Activated CD4-positive, alpha-beta T cell treated with anti-CD3 and anti-CD28 coated beads, Interleukin-2, amount 10 ng/mL, durations not matched to agents 7 days and 5 days (primary cell): ENCODE results near the gene DUSP12. TPM values are rescaled to one million over a fixed set of nuclear protein-coding genes. Genes with fewer than 3 reads are reported as not detected.

Experiments used
- CTCF ChIA-PET: fragments of 350-600 bp; sonication (Branson Sonifier 250); formaldehyde crosslinking; loops from one replicate; lab custom pipeline; 2021; ENCODE audit warnings: antibody characterized with exemption; lab: Charles Lee
- POLR2A ChIA-PET: fragments of 350-600 bp; sonication (Branson Sonifier 250); formaldehyde crosslinking; loops from one replicate; lab custom pipeline; 2021; ENCODE audit warnings: antibody characterized with exemption; lab: Charles Lee
- DNase-seq: peaks from one replicate; pipeline ENCODE4 v3.0.0-alpha.2; 2020
- H3K27ac Mint-ChIP-seq: one replicate; pipeline ENCODE4 v1.8.0; 2021; ENCODE audit warnings: mild to moderate bottlenecking, moderate library complexity, mixed read lengths
- H3K27me3 Mint-ChIP-seq: one replicate; pipeline ENCODE4 v1.8.0; 2021; ENCODE audit warnings: mixed read lengths
- H3K36me3 Mint-ChIP-seq: one replicate; pipeline ENCODE4 v1.8.0; 2021; ENCODE audit warnings: low read depth, mixed read lengths
- H3K4me1 Mint-ChIP-seq: one replicate; pipeline ENCODE4 v1.8.0; 2021; ENCODE audit warnings: mixed read lengths
- H3K4me3 Mint-ChIP-seq: one replicate; pipeline ENCODE4 v1.8.0; 2021; ENCODE audit warnings: mild to moderate bottlenecking, moderate library complexity, mixed read lengths
- H3K9me3 Mint-ChIP-seq: one replicate; pipeline ENCODE4 v1.8.0; 2021; ENCODE audit warnings: mixed read lengths
- total RNA-seq, 2 experiments: library from RNA; stranded (reverse); gene quantifications; one replicate each; pipeline ENCODE4 v1.2.3, GENCODE V29; 2021

The DUSP12 gene, protein sequence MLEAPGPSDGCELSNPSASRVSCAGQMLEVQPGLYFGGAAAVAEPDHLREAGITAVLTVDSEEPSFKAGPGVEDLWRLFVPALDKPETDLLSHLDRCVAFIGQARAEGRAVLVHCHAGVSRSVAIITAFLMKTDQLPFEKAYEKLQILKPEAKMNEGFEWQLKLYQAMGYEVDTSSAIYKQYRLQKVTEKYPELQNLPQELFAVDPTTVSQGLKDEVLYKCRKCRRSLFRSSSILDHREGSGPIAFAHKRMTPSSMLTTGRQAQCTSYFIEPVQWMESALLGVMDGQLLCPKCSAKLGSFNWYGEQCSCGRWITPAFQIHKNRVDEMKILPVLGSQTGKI
- total RNA-seq, result 10 to 100 TPM; 21.6 TPM

DNA sequence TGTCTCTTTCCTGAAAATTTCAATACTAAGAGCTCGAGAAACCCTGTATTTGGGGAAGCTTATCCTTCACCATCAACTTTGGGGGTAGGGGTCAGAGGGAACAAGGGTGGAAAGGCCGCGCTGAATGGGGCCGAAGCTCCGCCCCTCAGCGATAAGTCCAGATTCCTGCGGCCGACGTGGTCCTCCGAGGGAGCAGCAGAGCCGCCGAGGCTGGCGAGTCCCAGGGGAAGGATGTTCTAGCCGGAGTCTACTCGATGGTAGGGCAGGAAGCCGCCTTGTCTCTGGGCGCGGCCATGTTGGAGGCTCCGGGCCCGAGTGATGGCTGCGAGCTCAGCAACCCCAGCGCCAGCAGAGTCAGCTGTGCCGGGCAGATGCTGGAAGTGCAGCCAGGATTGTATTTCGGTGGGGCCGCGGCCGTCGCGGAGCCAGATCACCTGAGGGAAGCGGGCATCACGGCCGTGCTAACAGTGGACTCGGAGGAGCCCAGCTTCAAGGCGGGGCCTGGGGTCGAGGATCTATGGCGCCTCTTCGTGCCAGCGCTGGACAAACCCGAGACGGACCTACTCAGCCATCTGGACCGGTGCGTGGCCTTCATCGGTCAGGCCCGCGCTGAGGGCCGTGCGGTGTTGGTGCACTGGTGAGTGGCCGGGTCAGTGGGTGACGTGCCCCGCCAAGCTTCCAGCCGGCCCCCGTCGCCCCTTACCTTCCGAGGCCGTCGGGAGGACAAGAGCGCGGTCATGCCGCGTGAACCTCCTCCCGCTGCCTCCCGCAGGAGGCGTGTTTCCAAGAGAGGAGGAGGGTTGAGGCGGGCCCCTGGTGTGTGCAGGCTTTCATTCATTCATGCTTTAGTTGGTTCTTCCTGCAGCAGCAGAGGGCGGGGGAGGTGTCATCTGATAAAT, at the start of gene DUSP12:
Gene DUSP12, plus strand, starts transcription at position 278 of the 899 bp plus-strand sequence. Its CDS starts 16 bp downstream, at position 294.
- Mint-ChIP-seq H3K36me3 (peaks cover 36% of the 10 kb centered on the region), H3K27ac (peak within 1 kb of the TSS; percentile 98), H3K4me3 (peak within 1 kb of the TSS; percentile 98), H3K27me3 (peaks cover 9% of the 10 kb centered on the region), H3K9me3 (peaks cover 7% of the 10 kb centered on the region), H3K4me1 (peaks cover 46% of the 10 kb centered on the region)
- peak; percentile 89 for DNase-seq
- POLR2A ChIA-PET, result no interaction called here
- CTCF ChIA-PET, result interaction anchor here (0.6 to 2.3 kb wide), 13 partner anchors 8 to 524 kb away, joined by 3 to 11 read pairs (median 4); partner anchors contain the start of genes OLFML2B and TOMM40L

DNA sequence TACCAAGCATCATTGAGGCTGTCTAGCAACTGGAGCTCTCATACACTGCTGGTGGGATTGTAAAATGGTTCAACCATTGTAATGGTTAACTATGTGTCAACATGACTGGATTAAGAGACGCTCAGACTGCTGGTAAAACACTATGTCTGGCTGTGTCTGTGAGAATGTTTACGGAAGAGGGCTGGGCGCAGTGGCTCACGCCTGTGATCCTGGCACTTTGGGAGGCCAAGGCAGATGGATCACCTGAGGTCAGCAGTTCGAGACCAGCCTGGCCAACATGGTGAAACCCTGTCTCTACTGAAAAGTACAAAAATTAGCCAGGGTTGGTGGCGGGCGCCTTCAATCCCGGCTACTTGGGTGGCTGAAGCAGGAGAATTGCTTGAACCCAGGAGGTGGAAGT, 47.3 kb upstream of the DUSP12 start:
- Mint-ChIP-seq H3K36me3 (no peaks in the 10 kb centered on the region), H3K4me1 (no peaks in the 10 kb centered on the region), H3K4me3 (no peak overlapping the region), H3K27ac (no peak overlapping the region), H3K27me3 (peaks cover 30% of the 10 kb centered on the region), H3K9me3 (no peaks in the 10 kb centered on the region)
- no peak for DNase-seq
- ChIA-PET POLR2A (interaction anchor here (0.6 to 0.7 kb wide), 2 partner anchors 37 to 221 kb away, joined by 3 read pairs; no protein-coding TSS in a partner anchor), CTCF (interaction anchor here (1.1 kb wide), 1 partner anchor 35 kb away, joined by 3 read pairs; no protein-coding TSS in a partner anchor)

DNA sequence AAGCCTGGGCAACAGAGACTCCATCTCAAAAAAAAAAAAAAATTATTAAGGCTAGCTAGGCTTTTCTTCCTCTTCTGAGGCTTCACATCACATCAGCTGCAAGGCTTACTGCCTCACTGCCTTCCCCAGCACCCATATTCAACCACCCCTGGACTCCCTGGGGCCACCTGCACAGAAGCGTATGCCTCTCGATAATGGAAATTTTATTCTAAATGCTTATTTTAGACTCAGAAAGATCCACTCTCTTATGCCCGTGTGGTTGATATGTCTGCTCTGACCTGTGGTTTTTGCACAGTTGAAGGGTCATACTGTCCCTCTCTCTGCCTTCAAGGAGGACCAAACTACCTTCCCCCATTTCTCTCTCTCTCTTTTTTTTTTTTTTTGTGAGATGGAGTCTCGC, 44.0 kb upstream of the DUSP12 start:
- no peak for DNase-seq
- no peaks in the 10 kb centered on the region for H3K4me1 Mint-ChIP-seq
- ChIA-PET POLR2A (no interaction called here), CTCF (interaction anchor here (0.6 kb wide), 1 partner anchor 10 kb away, joined by 3 read pairs; no protein-coding TSS in a partner anchor)
- H3K9me3 Mint-ChIP-seq, result no peaks in the 10 kb centered on the region
- peaks cover 22% of the 10 kb centered on the region for H3K27me3 Mint-ChIP-seq
- H3K4me3 Mint-ChIP-seq, result no peak overlapping the region
- H3K27ac Mint-ChIP-seq, result no peak overlapping the region
- H3K36me3 Mint-ChIP-seq, result no peaks in the 10 kb centered on the region

- Mint-ChIP-seq H3K27me3 (peaks cover 22% of the 10 kb centered on the region), H3K4me3 (no peak overlapping the region), H3K9me3 (no peaks in the 10 kb centered on the region), H3K36me3 (no peaks in the 10 kb centered on the region), H3K27ac (no peak overlapping the region), H3K4me1 (no peaks in the 10 kb centered on the region)
- ChIA-PET CTCF (interaction anchor here (1.0 kb wide), 1 partner anchor 10 kb away, joined by 3 read pairs; no protein-coding TSS in a partner anchor), POLR2A (no interaction called here)
- no peak for DNase-seq
These were observed 43.5 kb upstream of the DUSP12 start for GRCh38 chr1:161706113-161706481.

- Mint-ChIP-seq H3K9me3 (no peaks in the 10 kb centered on the region), H3K27me3 (peaks cover 22% of the 10 kb centered on the region), H3K36me3 (no peaks in the 10 kb centered on the region), H3K4me3 (no peak within 1 kb of the TSS), H3K4me1 (no peaks in the 10 kb centered on the region), H3K27ac (no peak within 1 kb of the TSS)
- ChIA-PET CTCF (interaction anchor here (1.0 to 2.5 kb wide), 2 partner anchors 9 to 29 kb away, joined by 3 to 8 read pairs; no protein-coding TSS in a partner anchor), POLR2A (no interaction called here)
- no peak for DNase-seq
These were observed 42.9 kb upstream of the DUSP12 start, which contains the start of gene FCRLA for GRCh38 chr1:161706482-161707347. TSS of gene FCRLA (plus strand) at chr1:161707229. CDS start at chr1:161707265, 36 bp downstream.

- no peak overlapping the region for H3K27ac Mint-ChIP-seq
- H3K27me3 Mint-ChIP-seq, result peaks cover 22% of the 10 kb centered on the region
- H3K4me3 Mint-ChIP-seq, result no peak overlapping the region
- H3K36me3 Mint-ChIP-seq, result no peaks in the 10 kb centered on the region
- DNase-seq, result no peak
- no peaks in the 10 kb centered on the region for H3K9me3 Mint-ChIP-seq
- ChIA-PET POLR2A (no interaction called here), CTCF (interaction anchor here (2.5 kb wide), 1 partner anchor 28 kb away, joined by 8 read pairs; no protein-coding TSS in a partner anchor)
- no peaks in the 10 kb centered on the region for H3K4me1 Mint-ChIP-seq
These were observed 42.1 kb upstream of the DUSP12 start for GRCh38 chr1:161707503-161707902.

- CTCF ChIA-PET, result interaction anchor here (1.2 kb wide), 1 partner anchor 17 kb away, joined by 3 read pairs; no protein-coding TSS in a partner anchor
- no peaks in the 10 kb centered on the region for H3K9me3 Mint-ChIP-seq
- H3K4me1 Mint-ChIP-seq, result no peaks in the 10 kb centered on the region
- no peak for DNase-seq
- no peaks in the 10 kb centered on the region for H3K36me3 Mint-ChIP-seq
- POLR2A ChIA-PET, result no interaction called here
- H3K27me3 Mint-ChIP-seq, result peaks cover 17% of the 10 kb centered on the region
- H3K4me3 Mint-ChIP-seq, result no peak overlapping the region
- H3K27ac Mint-ChIP-seq, result no peak overlapping the region
These were observed 40.2 kb upstream of the DUSP12 start for GRCh38 chr1:161709373-161709772.

- Mint-ChIP-seq H3K4me1 (no peaks in the 10 kb centered on the region), H3K27ac (no peak overlapping the region), H3K4me3 (no peak overlapping the region), H3K36me3 (no peaks in the 10 kb centered on the region), H3K9me3 (no peaks in the 10 kb centered on the region), H3K27me3 (peaks cover 26% of the 10 kb centered on the region)
- DNase-seq, result no peak
- CTCF ChIA-PET, result interaction anchor here (1.8 kb wide), 1 partner anchor 18 kb away, joined by 8 read pairs; no protein-coding TSS in a partner anchor
- POLR2A ChIA-PET, result no interaction called here
These were observed 39.0 kb upstream of the DUSP12 start for GRCh38 chr1:161710560-161710959.

DNA sequence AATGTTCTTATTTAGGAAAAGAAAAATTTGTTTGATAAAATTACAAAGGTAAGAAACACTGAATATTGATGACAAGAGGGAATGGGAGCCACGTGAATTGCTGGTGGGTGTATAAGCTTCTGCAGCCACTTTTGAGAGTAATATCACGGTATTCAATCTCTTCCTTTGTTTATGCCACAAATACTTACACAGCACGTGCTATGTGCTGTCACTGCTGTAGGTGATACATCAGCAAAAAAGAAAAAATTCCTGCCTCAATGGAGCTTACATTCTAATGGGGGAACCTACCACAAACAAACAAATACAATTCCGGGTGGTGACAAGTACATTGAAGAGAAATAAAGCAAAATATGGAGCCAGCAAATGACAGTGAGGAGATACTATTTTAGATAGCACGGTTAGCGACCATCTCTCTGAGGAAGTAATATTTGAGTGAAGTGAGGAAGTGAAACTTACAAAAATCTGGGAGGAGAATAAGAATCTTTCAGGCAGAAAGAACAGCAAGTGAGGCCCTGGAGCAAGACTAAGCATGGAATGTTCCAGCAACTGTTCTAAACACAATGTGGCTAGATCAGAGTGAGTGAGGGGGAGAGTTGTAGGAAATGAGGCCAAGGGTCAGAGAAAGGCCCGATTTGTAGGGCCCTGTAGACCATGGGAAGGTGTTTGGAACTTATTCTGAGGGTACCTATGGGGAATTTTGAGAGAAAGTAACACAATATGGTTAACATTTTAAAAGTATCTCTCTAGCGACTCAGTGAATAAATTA, 30.8 kb upstream of the DUSP12 start:
- H3K27me3 Mint-ChIP-seq, result peaks cover 66% of the 10 kb centered on the region
- H3K9me3 Mint-ChIP-seq, result no peaks in the 10 kb centered on the region
- H3K36me3 Mint-ChIP-seq, result no peaks in the 10 kb centered on the region
- no peak overlapping the region for H3K4me3 Mint-ChIP-seq
- no peak for DNase-seq
- CTCF ChIA-PET, result interaction anchor here (1.0 kb wide), 1 partner anchor 18 kb away, joined by 3 read pairs; no protein-coding TSS in a partner anchor
- no peak overlapping the region for H3K27ac Mint-ChIP-seq
- POLR2A ChIA-PET, result no interaction called here
- peaks cover 12% of the 10 kb centered on the region for H3K4me1 Mint-ChIP-seq

DNA sequence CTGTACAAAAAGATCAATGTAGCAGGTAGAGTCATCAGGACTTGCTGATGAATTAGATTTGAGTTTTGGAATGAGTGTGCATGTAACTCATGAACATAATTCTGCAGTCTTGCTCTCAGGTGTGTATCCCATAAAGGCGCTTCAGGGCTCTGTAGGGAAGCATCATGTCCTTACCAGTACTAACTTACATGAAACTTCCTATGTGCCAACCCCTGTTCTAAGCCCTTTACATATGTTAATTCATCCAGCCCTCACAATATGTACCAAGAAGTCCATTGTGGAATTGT, 30.3 kb upstream of the DUSP12 start:
- H3K36me3 Mint-ChIP-seq, result no peaks in the 10 kb centered on the region
- ChIA-PET CTCF (no interaction called here), POLR2A (no interaction called here)
- H3K4me3 Mint-ChIP-seq, result no peak overlapping the region
- H3K4me1 Mint-ChIP-seq, result peaks cover 12% of the 10 kb centered on the region
- no peaks in the 10 kb centered on the region for H3K9me3 Mint-ChIP-seq
- H3K27me3 Mint-ChIP-seq, result peaks cover 70% of the 10 kb centered on the region
- no peak for DNase-seq
- no peak overlapping the region for H3K27ac Mint-ChIP-seq

GRCh38 chr1:161720422-161720821, 29.2 kb upstream of the DUSP12 start:
- no peaks in the 10 kb centered on the region for H3K36me3 Mint-ChIP-seq
- no peak overlapping the region for H3K4me3 Mint-ChIP-seq
- H3K27me3 Mint-ChIP-seq, result peaks cover 73% of the 10 kb centered on the region
- H3K27ac Mint-ChIP-seq, result no peak overlapping the region
- ChIA-PET CTCF (no interaction called here), POLR2A (no interaction called here)
- no peak for DNase-seq
- H3K9me3 Mint-ChIP-seq, result no peaks in the 10 kb centered on the region
- peaks cover 13% of the 10 kb centered on the region for H3K4me1 Mint-ChIP-seq
